ENCODE results near the gene CDC25A.

DNA sequence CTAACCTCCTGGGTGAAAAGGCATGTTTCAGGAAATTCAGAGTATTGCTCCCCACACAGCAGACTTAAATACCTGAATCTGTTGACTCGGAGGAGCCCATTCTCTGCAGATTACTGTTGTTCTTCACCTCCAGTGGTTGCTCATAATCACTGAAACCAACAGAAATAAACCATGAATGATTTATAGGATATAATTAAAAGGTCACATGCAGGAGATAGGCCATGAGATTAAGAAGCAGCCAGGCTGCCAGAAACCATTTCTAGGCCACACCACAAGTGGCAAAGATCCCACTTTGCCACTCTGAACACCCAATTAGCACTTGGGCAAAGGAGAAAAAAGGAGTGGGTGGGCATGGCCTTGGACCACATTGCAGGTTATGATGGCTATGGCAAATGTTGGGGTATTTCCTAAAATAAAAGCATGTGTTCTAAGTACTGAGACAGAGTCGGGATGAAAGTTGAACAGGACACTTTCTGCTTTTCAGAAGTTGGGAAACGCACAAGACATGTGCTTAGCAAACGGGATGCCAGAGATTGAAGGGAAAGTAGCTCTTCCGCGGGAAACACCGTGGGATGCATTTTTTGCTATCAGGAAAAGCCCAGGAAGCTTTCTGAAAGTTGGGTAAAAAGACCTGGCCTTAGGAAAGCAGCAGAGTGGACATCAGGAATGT, 1.5 kb downstream of the CDC25A start:
- TF ChIP-seq, protein P1, sequence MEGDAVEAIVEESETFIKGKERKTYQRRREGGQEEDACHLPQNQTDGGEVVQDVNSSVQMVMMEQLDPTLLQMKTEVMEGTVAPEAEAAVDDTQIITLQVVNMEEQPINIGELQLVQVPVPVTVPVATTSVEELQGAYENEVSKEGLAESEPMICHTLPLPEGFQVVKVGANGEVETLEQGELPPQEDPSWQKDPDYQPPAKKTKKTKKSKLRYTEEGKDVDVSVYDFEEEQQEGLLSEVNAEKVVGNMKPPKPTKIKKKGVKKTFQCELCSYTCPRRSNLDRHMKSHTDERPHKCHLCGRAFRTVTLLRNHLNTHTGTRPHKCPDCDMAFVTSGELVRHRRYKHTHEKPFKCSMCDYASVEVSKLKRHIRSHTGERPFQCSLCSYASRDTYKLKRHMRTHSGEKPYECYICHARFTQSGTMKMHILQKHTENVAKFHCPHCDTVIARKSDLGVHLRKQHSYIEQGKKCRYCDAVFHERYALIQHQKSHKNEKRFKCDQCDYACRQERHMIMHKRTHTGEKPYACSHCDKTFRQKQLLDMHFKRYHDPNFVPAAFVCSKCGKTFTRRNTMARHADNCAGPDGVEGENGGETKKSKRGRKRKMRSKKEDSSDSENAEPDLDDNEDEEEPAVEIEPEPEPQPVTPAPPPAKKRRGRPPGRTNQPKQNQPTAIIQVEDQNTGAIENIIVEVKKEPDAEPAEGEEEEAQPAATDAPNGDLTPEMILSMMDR (IDR thresholded peaks at IDR 0.05): no peak
- no peak for TF ChIP-seq POLR2A (IDR thresholded peaks at IDR 0.05)
